AG09319 (cell line): ENCODE data around the gene GABRA4.

Experiments
- DNase-seq: peaks from one replicate; pipeline ENCODE4 v3.0.0-alpha.2; 2010; ENCODE audit warnings: low read depth; ENCODE audit errors: extremely low read depth
- CTCF ChIP-seq: IDR thresholded peaks from 2 replicates; pipeline ENCODE4 v1.5.1; 2011; ENCODE audit warnings: low read depth, mild to moderate bottlenecking, inconsistent platforms, low read length, moderate library complexity

GABRA4 gene

GRCh38 chr4:46949822-46950221, 43.6 kb downstream of the GABRA4 start:
- DNase-seq: no peak
- TF ChIP-seq CTCF: no peak

- no peak for TF ChIP-seq CTCF
- no peak for DNase-seq
Observed at GRCh38 chr4:46947541-46947940, 45.8 kb downstream of the GABRA4 start.

- no peak for DNase-seq
- TF ChIP-seq CTCF: no peak
Observed at GRCh38 chr4:46946919-46947536, 46.4 kb downstream of the GABRA4 start.

GRCh38 chr4:46945062-46945461, 48.3 kb downstream of the GABRA4 start:
- no peak for DNase-seq
- TF ChIP-seq CTCF: no peak

- DNase-seq: no peak
- TF ChIP-seq CTCF: no peak
Observed at GRCh38 chr4:46944345-46944744, 49.0 kb downstream of the GABRA4 start.

GRCh38 chr4:46937493-46937892, 55.9 kb downstream of the GABRA4 start:
- DNase-seq: no peak
- no peak for TF ChIP-seq CTCF

- no peak for DNase-seq
- no peak for TF ChIP-seq CTCF
Observed at GRCh38 chr4:46934726-46935125, 58.7 kb downstream of the GABRA4 start.
